ENCODE results near the gene CLPSL2.

GRCh38 chr6:35817515-35817914, 41.1 kb downstream of the CLPSL2 start:
- TF ChIP-seq, protein P1, sequence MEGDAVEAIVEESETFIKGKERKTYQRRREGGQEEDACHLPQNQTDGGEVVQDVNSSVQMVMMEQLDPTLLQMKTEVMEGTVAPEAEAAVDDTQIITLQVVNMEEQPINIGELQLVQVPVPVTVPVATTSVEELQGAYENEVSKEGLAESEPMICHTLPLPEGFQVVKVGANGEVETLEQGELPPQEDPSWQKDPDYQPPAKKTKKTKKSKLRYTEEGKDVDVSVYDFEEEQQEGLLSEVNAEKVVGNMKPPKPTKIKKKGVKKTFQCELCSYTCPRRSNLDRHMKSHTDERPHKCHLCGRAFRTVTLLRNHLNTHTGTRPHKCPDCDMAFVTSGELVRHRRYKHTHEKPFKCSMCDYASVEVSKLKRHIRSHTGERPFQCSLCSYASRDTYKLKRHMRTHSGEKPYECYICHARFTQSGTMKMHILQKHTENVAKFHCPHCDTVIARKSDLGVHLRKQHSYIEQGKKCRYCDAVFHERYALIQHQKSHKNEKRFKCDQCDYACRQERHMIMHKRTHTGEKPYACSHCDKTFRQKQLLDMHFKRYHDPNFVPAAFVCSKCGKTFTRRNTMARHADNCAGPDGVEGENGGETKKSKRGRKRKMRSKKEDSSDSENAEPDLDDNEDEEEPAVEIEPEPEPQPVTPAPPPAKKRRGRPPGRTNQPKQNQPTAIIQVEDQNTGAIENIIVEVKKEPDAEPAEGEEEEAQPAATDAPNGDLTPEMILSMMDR (IDR thresholded peaks at IDR 0.05): no peak
- no peak for TF ChIP-seq ZFX (IDR thresholded peaks at IDR 0.05; ENCODE audit: borderline replicate concordance)
